GM20000 (cell line): ENCODE results near the gene NF2.

ENCODE experiments used
- DNase-seq: peaks from one replicate; pipeline ENCODE4 v3.0.0; 2012; ENCODE audit warnings: low spot score
- CTCF ChIP-seq: IDR thresholded peaks from 2 replicates; pipeline ENCODE4 v1.5.1; 2012; ENCODE audit warnings: mild to moderate bottlenecking, control low read depth; ENCODE audit errors: extremely low read depth, missing control alignments

The NF2 gene

GRCh38 chr22:29690476-29690875 lies 87.0 kb downstream of the NF2 start:
- TF ChIP-seq CTCF, result no peak
- DNase-seq, result no peak

- TF ChIP-seq CTCF, result no peak
- DNase-seq, result no peak
These were observed 88.3 kb downstream of the NF2 start for GRCh38 chr22:29691636-29692326.

- no peak for TF ChIP-seq CTCF
- DNase-seq, result no peak
These were observed 88.9 kb downstream of the NF2 start for GRCh38 chr22:29692327-29692640.

GRCh38 chr22:29693161-29693560 lies 89.7 kb downstream of the NF2 start:
- TF ChIP-seq CTCF, result no peak
- DNase-seq, result no peak

GRCh38 chr22:29693671-29694070 lies 90.2 kb downstream of the NF2 start:
- DNase-seq, result no peak

GRCh38 chr22:29695129-29695926 lies 91.9 kb downstream of the NF2 start:
- no peak for DNase-seq
- no peak for TF ChIP-seq CTCF

More at GRCh38 chr22:29693671-29694070, 90.2 kb downstream of the NF2 start:
- no peak for TF ChIP-seq CTCF

- TF ChIP-seq CTCF, result no peak
- DNase-seq, result no peak
These were observed 94.6 kb downstream of the NF2 start for GRCh38 chr22:29697853-29698598.
